Activated naive CD4-positive, alpha-beta T cell treated with Interleukin-2 at 50 U/mL for 16 hours (primary cell): ENCODE results near the gene SMC4.

Experiments used
- DNase-seq: peaks from one replicate; pipeline ENCODE4 v3.0.0-alpha.2; 2020

The SMC4 gene

DNA sequence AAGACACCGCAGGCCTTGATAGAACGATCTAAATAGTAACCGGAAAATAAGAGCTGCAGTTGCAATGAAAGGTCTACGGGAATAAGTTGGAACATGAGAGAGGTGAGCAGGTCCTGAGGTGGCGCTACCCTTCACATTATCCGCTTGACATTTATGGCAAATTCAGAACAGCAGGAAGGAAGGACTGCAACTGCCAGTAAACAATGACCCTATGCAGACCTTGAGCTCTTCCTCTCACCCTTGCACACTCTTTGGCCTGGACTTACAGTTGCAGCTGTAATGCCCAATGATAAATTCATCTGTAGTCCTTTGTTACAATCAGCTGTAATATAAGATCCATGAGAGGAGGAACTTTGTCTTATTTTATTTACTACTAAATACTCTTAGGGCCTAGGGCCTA is 82.4 kb downstream of the SMC4 start:
- DNase-seq: no peak

DNA sequence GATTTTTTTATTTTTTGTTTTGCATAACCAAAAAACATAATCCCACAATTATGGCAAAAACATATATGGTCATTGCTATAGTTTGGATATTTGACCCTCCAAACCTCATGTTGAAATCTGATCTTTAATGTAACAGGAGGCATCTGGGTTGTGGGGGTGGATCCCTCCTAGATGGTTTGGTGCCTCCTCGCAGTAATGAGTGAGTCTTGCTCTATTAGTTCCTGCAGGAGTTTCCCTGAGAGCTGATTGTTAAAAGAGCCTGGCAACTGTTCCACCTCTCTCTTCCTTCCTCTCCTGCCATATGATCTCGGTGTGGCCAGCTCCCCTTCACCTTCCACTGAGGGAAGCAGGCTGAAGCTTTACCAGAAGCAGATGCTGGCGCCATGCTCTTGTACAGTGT is 83.3 kb downstream of the SMC4 start:
- DNase-seq: no peak
